ENCODE results near the gene KCNMB2.

DNA sequence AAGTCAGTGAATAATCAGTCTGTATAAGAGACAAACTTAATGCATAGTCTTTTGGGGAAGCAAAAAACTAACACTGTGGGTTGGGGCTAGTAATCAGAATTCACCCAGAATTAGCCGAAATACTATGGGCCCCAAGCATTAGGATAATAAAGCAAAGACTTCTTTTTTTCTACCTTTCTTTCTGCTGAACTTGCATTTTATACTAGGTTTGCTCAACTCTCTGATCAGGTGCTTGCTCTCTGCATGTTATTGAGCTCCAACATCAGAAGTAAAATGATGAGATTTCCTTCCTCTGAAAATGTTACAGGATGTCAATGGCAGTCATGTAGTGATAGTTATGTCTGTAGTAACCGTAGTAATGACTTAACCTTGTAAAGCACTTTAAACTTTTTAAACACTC is 216.6 kb downstream of the KCNMB2 start:
- TF ChIP-seq, protein P1, sequence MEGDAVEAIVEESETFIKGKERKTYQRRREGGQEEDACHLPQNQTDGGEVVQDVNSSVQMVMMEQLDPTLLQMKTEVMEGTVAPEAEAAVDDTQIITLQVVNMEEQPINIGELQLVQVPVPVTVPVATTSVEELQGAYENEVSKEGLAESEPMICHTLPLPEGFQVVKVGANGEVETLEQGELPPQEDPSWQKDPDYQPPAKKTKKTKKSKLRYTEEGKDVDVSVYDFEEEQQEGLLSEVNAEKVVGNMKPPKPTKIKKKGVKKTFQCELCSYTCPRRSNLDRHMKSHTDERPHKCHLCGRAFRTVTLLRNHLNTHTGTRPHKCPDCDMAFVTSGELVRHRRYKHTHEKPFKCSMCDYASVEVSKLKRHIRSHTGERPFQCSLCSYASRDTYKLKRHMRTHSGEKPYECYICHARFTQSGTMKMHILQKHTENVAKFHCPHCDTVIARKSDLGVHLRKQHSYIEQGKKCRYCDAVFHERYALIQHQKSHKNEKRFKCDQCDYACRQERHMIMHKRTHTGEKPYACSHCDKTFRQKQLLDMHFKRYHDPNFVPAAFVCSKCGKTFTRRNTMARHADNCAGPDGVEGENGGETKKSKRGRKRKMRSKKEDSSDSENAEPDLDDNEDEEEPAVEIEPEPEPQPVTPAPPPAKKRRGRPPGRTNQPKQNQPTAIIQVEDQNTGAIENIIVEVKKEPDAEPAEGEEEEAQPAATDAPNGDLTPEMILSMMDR (IDR thresholded peaks at IDR 0.05), result no peak
- TF ChIP-seq EHMT2 (IDR thresholded peaks at IDR 0.05; ENCODE audit: low read depth), result no peak

Measured in A549 (cell line).